BE2C (cell line): ENCODE measurements around the gene C5orf52.

Experiments used
- DNase-seq: peaks from one replicate; pipeline ENCODE4 v3.0.0-alpha.2; 2020
- H3K27me3 ChIP-seq: fragments of 250-450 bp; sonication (Bioruptor Pico); 2 replicates; pipeline ENCODE4 v1.5.1; 2020; ENCODE audit warnings: mild to moderate bottlenecking
- H3K36me3 ChIP-seq: fragments of 250-450 bp; sonication (Bioruptor Pico); 2 replicates; pipeline ENCODE4 v1.5.1; 2020; ENCODE audit warnings: mild to moderate bottlenecking
- H3K4me1 ChIP-seq: fragments of 250-450 bp; sonication (Bioruptor Pico); 2 replicates; pipeline ENCODE4 v1.5.1; 2020
- H3K4me3 ChIP-seq: 2 replicates; pipeline ENCODE4 v1.5.1; 2011; ENCODE audit warnings: low read depth, low read length
- H3K9me3 ChIP-seq: fragments of 250-450 bp; sonication (Bioruptor Pico); 2 replicates; pipeline ENCODE4 v1.5.1; 2020
- TF ChIP-seq, protein P1 (sequence below): IDR thresholded peaks from 2 replicates; pipeline ENCODE4 v1.5.1; 2012; ENCODE audit warnings: mild to moderate bottlenecking, low read depth, low read length

C5orf52 gene

GRCh38 chr5:157657516-157657915, 13.8 kb upstream of the C5orf52 start:
- TF ChIP-seq, protein P1, sequence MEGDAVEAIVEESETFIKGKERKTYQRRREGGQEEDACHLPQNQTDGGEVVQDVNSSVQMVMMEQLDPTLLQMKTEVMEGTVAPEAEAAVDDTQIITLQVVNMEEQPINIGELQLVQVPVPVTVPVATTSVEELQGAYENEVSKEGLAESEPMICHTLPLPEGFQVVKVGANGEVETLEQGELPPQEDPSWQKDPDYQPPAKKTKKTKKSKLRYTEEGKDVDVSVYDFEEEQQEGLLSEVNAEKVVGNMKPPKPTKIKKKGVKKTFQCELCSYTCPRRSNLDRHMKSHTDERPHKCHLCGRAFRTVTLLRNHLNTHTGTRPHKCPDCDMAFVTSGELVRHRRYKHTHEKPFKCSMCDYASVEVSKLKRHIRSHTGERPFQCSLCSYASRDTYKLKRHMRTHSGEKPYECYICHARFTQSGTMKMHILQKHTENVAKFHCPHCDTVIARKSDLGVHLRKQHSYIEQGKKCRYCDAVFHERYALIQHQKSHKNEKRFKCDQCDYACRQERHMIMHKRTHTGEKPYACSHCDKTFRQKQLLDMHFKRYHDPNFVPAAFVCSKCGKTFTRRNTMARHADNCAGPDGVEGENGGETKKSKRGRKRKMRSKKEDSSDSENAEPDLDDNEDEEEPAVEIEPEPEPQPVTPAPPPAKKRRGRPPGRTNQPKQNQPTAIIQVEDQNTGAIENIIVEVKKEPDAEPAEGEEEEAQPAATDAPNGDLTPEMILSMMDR: no peak
- no peaks in the 10 kb centered on the region for H3K27me3 ChIP-seq
- no peaks in the 10 kb centered on the region for H3K4me1 ChIP-seq
- H3K4me3 ChIP-seq: no peak overlapping the region
- H3K9me3 ChIP-seq: no peaks in the 10 kb centered on the region
- H3K36me3 ChIP-seq: no peaks in the 10 kb centered on the region
- no peak for DNase-seq

DNA sequence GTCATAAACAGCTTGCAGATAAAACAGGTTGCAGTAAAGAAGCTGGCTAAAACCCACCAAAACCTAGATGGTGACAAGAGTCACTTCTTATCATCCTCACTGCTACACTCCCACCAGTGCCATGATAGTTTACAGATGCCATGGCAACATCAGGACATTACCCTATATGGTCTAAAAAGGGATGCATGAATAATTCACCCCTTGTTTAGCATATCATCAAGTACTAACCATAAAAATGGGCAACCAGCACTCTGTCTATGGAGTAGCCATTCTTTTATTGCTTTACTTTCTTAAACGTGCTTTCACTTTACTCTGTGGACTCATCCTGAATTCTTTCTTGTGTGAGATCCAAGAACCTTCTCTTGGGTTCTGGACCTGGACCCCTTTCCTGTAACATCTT, 12.4 kb upstream of the C5orf52 start:
- DNase-seq: no peak
- TF ChIP-seq, protein P1: no peak
- no peaks in the 10 kb centered on the region for H3K4me1 ChIP-seq
- no peak overlapping the region for H3K4me3 ChIP-seq
- H3K9me3 ChIP-seq: no peaks in the 10 kb centered on the region
- no peaks in the 10 kb centered on the region for H3K27me3 ChIP-seq
- H3K36me3 ChIP-seq: no peaks in the 10 kb centered on the region

- TF ChIP-seq, protein P1: no peak
- no peaks in the 10 kb centered on the region for H3K9me3 ChIP-seq
- no peaks in the 10 kb centered on the region for H3K36me3 ChIP-seq
- no peaks in the 10 kb centered on the region for H3K27me3 ChIP-seq
- no peak overlapping the region for H3K4me3 ChIP-seq
- H3K4me1 ChIP-seq: no peaks in the 10 kb centered on the region
- no peak for DNase-seq
Observed at GRCh38 chr5:157659868-157660660, 11.3 kb upstream of the C5orf52 start.

GRCh38 chr5:157665467-157666070, 5.8 kb upstream of the C5orf52 start:
- H3K9me3 ChIP-seq: no peaks in the 10 kb centered on the region
- no peak overlapping the region for H3K4me3 ChIP-seq
- H3K27me3 ChIP-seq: peaks cover 11% of the 10 kb centered on the region
- no peak for DNase-seq
- no peaks in the 10 kb centered on the region for H3K4me1 ChIP-seq
- TF ChIP-seq, protein P1: no peak
- H3K36me3 ChIP-seq: no peaks in the 10 kb centered on the region

DNA sequence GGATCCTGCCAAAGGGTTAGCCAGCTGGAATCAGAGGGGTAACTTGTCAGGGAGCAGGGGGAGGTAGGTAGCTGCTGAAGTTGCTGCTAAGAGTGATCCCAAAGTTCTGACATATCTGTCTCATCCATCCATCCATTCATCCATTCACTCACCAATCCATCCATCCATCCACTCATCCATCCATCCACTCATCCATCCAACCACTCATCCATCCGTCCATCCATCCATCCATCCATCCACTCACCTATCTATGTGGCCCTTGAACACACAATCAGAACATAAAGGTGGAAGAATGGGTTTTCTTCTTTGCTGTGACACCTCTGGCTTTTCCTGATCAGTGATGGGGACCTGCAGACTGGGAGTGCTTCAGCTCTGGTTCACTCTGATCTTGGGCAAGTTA, 3.0 kb upstream of the C5orf52 start:
- H3K36me3 ChIP-seq: no peaks in the 10 kb centered on the region
- peaks cover 25% of the 10 kb centered on the region for H3K27me3 ChIP-seq
- H3K4me3 ChIP-seq: no peak overlapping the region
- H3K4me1 ChIP-seq: no peaks in the 10 kb centered on the region
- TF ChIP-seq, protein P1: no peak
- no peaks in the 10 kb centered on the region for H3K9me3 ChIP-seq
- no peak for DNase-seq

- Histone ChIP-seq H3K27me3 (peaks cover 25% of the 10 kb centered on the region), H3K9me3 (no peaks in the 10 kb centered on the region), H3K36me3 (no peaks in the 10 kb centered on the region), H3K4me1 (no peaks in the 10 kb centered on the region), H3K4me3 (no peak overlapping the region)
- TF ChIP-seq, protein P1: no peak
- no peak for DNase-seq
Observed at GRCh38 chr5:157669701-157670097, 1.6 kb upstream of the C5orf52 start.
